GM23248 (cell line): ENCODE data around the gene HMG20A.

Experiments used
- EZH2 ChIP-seq: fragments of 200-600 bp; sonication (generic); IDR thresholded peaks from 2 replicates; pipeline ENCODE4 v1.6.1; 2018; ENCODE audit warnings: antibody characterized with exemption, mild to moderate bottlenecking; ENCODE audit not compliant: insufficient read depth, poor library complexity, severe bottlenecking
- EZH2phosphoT487 ChIP-seq: fragments of 200-600 bp; sonication (generic); IDR thresholded peaks from 2 replicates; pipeline ENCODE4 v1.6.1; 2018; ENCODE audit warnings: antibody characterized with exemption, moderate library complexity, mild to moderate bottlenecking, low read depth; ENCODE audit not compliant: insufficient read depth

GRCh38 chr15:77421370-77421700, 647 bp downstream of the HMG20A start:
- TF ChIP-seq EZH2 (no peak), EZH2phosphoT487 (no peak)
